ENCODE results near the gene HINT3. TPM values are rescaled to one million over a fixed set of nuclear protein-coding genes. Genes with fewer than 3 reads are reported as not detected.

HINT3 gene
- total RNA-seq, 1 experiment from 2014 or later = 13.6 TPM

DNA sequence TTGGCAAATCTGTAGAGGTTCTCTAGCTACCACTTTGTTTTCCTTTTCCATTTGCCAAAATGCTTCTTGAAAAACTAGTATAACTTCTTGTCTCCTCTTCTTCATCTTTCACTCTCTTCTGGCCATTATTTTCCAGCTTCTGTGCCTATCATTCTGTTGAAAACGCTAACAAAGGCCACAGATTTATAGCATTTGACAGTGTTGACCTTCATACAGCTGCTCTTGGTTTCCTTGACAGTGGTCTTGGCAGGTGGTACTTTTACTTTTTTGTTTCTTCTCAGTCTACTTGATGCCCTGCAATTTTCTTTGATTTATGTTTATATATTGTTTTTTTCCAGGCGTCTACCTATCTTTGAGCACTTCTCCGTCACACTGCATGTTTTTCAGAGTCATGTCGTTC, 53.5 kb downstream of the HINT3 start:
- no TSS peak for BruUV-seq (replicated peaks)
- no peak overlapping the region for H3K4me2 ChIP-seq
- H3K27ac ChIP-seq = 0 out of 2 replicates have a peak overlapping the region, but pooled peaks have one; percentile 1
- no peaks in the 10 kb centered on the region for H3K9me2 ChIP-seq (ENCODE audit: insufficient read depth)
- H3K27me3 ChIP-seq (ENCODE audit: insufficient read depth, low read depth) = no peaks in the 10 kb centered on the region
- no peaks in the 10 kb centered on the region for H4K20me1 ChIP-seq (ENCODE audit: insufficient read depth)
- 0 out of 2 replicates have a peak, but pooled peaks cover 4% of the 10 kb centered on the region for H3F3A ChIP-seq (ENCODE audit: insufficient read depth, low read depth)
- no peaks in the 10 kb centered on the region; the same call in 1 of the 2 replicates for H3K79me2 ChIP-seq (ENCODE audit: low read depth)
- ChIA-PET CTCF (no interaction called here), POLR2A (ENCODE audit: unreplicated experiment) (no interaction called here)
- no peak overlapping the region for H3K4me3 ChIP-seq
- peaks cover 64% of the 10 kb centered on the region for H3K36me3 ChIP-seq (ENCODE audit: low read depth)
- DNase-seq = no peak
- no peaks in the 10 kb centered on the region for H3K9me3 ChIP-seq (ENCODE audit: insufficient read depth, low read depth)
- intact Hi-C loops (cut with micrococcal nuclease; ENCODE audit: unreplicated experiment) = no loop called here
- H3K4me1 ChIP-seq (replicated peaks; ENCODE audit: insufficient read depth) = no peaks in the 10 kb centered on the region
- H2AFZ ChIP-seq = no peak overlapping the region
- TF ChIP-seq EZH2 (IDR thresholded peaks at IDR 0.05; ENCODE audit: low read depth) = no peak
- TF ChIP-seq, protein P1, sequence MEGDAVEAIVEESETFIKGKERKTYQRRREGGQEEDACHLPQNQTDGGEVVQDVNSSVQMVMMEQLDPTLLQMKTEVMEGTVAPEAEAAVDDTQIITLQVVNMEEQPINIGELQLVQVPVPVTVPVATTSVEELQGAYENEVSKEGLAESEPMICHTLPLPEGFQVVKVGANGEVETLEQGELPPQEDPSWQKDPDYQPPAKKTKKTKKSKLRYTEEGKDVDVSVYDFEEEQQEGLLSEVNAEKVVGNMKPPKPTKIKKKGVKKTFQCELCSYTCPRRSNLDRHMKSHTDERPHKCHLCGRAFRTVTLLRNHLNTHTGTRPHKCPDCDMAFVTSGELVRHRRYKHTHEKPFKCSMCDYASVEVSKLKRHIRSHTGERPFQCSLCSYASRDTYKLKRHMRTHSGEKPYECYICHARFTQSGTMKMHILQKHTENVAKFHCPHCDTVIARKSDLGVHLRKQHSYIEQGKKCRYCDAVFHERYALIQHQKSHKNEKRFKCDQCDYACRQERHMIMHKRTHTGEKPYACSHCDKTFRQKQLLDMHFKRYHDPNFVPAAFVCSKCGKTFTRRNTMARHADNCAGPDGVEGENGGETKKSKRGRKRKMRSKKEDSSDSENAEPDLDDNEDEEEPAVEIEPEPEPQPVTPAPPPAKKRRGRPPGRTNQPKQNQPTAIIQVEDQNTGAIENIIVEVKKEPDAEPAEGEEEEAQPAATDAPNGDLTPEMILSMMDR (conservative IDR thresholded peaks at IDR 0.05) = no peak

DNA sequence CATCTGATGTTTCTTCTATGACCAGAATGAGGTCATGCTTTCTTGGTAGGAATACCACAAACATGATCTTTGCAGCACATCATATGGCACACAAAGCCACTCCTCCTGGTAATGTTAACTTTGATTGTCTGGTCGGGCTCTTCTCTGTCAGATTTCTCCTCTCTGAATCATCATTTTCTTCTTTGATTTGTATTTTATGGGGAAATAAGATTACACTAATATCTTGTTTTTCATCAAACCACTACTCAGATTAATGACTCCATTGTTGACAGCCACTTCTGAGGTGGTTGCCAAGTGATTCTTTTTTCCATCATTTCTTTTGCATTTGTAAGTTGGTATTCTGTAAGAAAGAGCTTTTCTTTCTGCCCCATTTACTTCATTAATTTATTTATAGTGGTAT, 59.3 kb downstream of the HINT3 start:
- Histone ChIP-seq H4K20me1 (ENCODE audit: insufficient read depth) (no peaks in the 10 kb centered on the region), H3K4me3 (no peak overlapping the region)

DNA sequence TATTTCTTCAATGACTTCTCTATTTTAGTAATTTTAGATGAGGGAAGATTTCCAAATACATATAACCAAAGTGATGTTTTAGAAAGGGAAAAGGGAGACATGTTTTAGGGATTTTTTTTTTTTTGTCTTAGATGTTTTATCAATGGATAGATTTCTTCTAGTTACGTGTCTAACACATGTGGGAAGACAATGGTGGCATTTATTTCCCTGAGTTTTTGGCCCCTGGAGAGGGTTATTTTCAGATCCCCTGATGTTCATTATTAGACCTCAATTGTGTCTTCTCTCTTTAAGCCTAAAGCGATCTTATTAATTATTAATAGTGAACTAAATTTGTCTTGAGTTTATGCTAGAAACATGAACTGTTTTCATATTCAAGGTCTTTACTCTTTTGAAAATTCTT, 60.0 kb downstream of the HINT3 start:
- H3K4me2 ChIP-seq = no peak overlapping the region
- intact Hi-C loops (cut with micrococcal nuclease; ENCODE audit: unreplicated experiment) = no loop called here
- no peaks in the 10 kb centered on the region for H3K4me1 ChIP-seq (replicated peaks; ENCODE audit: insufficient read depth)

More for the DNA sequence above, 59.3 kb downstream of the HINT3 start:
- TF ChIP-seq, protein P1 (conservative IDR thresholded peaks at IDR 0.05) = no peak
- no peak for TF ChIP-seq EZH2 (IDR thresholded peaks at IDR 0.05; ENCODE audit: low read depth)
- peak in 1 of 2 experiments; percentile 35 for DNase-seq
- H3K9me2 ChIP-seq (ENCODE audit: insufficient read depth) = no peaks in the 10 kb centered on the region
- H3K27me3 ChIP-seq (ENCODE audit: insufficient read depth, low read depth) = no peaks in the 10 kb centered on the region
- 0 out of 2 replicates have a peak, but pooled peaks cover 4% of the 10 kb centered on the region for H3F3A ChIP-seq (ENCODE audit: insufficient read depth, low read depth)
- H3K4me1 ChIP-seq (replicated peaks; ENCODE audit: insufficient read depth) = no peaks in the 10 kb centered on the region
- H3K79me2 ChIP-seq (ENCODE audit: low read depth) = no peaks in the 10 kb centered on the region
- no peak overlapping the region for H3K27ac ChIP-seq
- H3K9me3 ChIP-seq (ENCODE audit: insufficient read depth, low read depth) = no peaks in the 10 kb centered on the region
- no TSS peak for BruUV-seq (replicated peaks)
- no peak overlapping the region for H2AFZ ChIP-seq
- no peak overlapping the region for H3K4me2 ChIP-seq
- CTCF ChIA-PET = no interaction called here
- peaks cover 80% of the 10 kb centered on the region for H3K36me3 ChIP-seq (ENCODE audit: low read depth)
- intact Hi-C loops (cut with micrococcal nuclease; ENCODE audit: unreplicated experiment) = no loop called here
- POLR2A ChIA-PET (ENCODE audit: unreplicated experiment) = no interaction called here

More for the DNA sequence above, 60.0 kb downstream of the HINT3 start:
- Histone ChIP-seq H3K9me2 (ENCODE audit: insufficient read depth) (no peaks in the 10 kb centered on the region), H2AFZ (no peak overlapping the region), H3F3A (ENCODE audit: insufficient read depth, low read depth) (0 out of 2 replicates have a peak, but pooled peaks cover 4% of the 10 kb centered on the region), H3K79me2 (ENCODE audit: low read depth) (no peaks in the 10 kb centered on the region), H3K27me3 (ENCODE audit: insufficient read depth, low read depth) (no peaks in the 10 kb centered on the region), H4K20me1 (ENCODE audit: insufficient read depth) (no peaks in the 10 kb centered on the region), H3K4me3 (no peak overlapping the region), H3K27ac (no peak overlapping the region), H3K9me3 (ENCODE audit: insufficient read depth, low read depth) (no peaks in the 10 kb centered on the region), H3K36me3 (ENCODE audit: low read depth) (peaks cover 81% of the 10 kb centered on the region)
- DNase-seq = no peak
- TF ChIP-seq, protein P1 (conservative IDR thresholded peaks at IDR 0.05) = no peak
- TF ChIP-seq EZH2 (IDR thresholded peaks at IDR 0.05; ENCODE audit: low read depth) = no peak
- ChIA-PET POLR2A (ENCODE audit: unreplicated experiment) (no interaction called here), CTCF (no interaction called here)
- no TSS peak for BruUV-seq (replicated peaks)

Measured in PC-9 (cell line).